Measurements from ENCODE around the gene FCN3. TPM values are rescaled to one million over a fixed set of nuclear protein-coding genes. Genes with fewer than 3 reads are reported as not detected.
A peak's percentile ranks its signal among the peaks of the same experiment; 100 is the strongest.

The FCN3 gene
- total and polyA plus RNA-seq, 2 donors (not counting 1 experiment from before 2014, with no cell fraction given): not detected

GRCh38 chr1:27403931-27404330 is 29.3 kb upstream of the FCN3 start:
- Histone ChIP-seq H3K9ac (ENCODE audit: insufficient read depth, low read length) (no peak overlapping the region), H3K9me3 (ENCODE audit: control insufficient read depth, insufficient read depth, low read depth, low read length) (no peaks in the 10 kb centered on the region), H3K27me3 (ENCODE audit: control insufficient read depth, insufficient read depth, low read length) (no peaks in the 10 kb centered on the region), H3K4me2 (ENCODE audit: extremely low read depth, insufficient read depth, low read length) (peak overlapping the region; percentile 18), H3K36me3 (ENCODE audit: control insufficient read depth, insufficient read depth, low read length) (peaks cover 9% of the 10 kb centered on the region), H3K27ac (ENCODE audit: insufficient read depth, low read length) (peak overlapping the region; percentile 61), H3K79me2 (ENCODE audit: control insufficient read depth, insufficient read depth, low read length) (no peaks in the 10 kb centered on the region), H3K4me3 (replicated peaks in 1 of 4; ENCODE audit: control extremely low read depth in 1 of 4, insufficient read depth in 1 of 4, low read depth in 3 of 4, low read length in 4 of 4) (no peak overlapping the region), H3K4me1 (ENCODE audit: control insufficient read depth, extremely low read depth, insufficient read depth, low read length) (peaks cover 31% of the 10 kb centered on the region), H4K20me1 (ENCODE audit: control insufficient read depth, extremely low read depth, insufficient read depth, low read length) (no peaks in the 10 kb centered on the region), H2AFZ (ENCODE audit: low read length) (no peak overlapping the region)
- DNase-seq (ENCODE audit: low read depth in 2 of 2): no peak
- no peak for TF ChIP-seq EZH2 (IDR thresholded peaks at IDR 0.05; ENCODE audit: low read length, missing control alignments)
- TF ChIP-seq, protein P1, sequence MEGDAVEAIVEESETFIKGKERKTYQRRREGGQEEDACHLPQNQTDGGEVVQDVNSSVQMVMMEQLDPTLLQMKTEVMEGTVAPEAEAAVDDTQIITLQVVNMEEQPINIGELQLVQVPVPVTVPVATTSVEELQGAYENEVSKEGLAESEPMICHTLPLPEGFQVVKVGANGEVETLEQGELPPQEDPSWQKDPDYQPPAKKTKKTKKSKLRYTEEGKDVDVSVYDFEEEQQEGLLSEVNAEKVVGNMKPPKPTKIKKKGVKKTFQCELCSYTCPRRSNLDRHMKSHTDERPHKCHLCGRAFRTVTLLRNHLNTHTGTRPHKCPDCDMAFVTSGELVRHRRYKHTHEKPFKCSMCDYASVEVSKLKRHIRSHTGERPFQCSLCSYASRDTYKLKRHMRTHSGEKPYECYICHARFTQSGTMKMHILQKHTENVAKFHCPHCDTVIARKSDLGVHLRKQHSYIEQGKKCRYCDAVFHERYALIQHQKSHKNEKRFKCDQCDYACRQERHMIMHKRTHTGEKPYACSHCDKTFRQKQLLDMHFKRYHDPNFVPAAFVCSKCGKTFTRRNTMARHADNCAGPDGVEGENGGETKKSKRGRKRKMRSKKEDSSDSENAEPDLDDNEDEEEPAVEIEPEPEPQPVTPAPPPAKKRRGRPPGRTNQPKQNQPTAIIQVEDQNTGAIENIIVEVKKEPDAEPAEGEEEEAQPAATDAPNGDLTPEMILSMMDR (conservative IDR thresholded peaks at IDR 0.05 in 1 of 2, IDR thresholded peaks at IDR 0.05 in 1 of 2; ENCODE audit: low read depth in 1 of 2, low read length in 2 of 2): no peak

DNA sequence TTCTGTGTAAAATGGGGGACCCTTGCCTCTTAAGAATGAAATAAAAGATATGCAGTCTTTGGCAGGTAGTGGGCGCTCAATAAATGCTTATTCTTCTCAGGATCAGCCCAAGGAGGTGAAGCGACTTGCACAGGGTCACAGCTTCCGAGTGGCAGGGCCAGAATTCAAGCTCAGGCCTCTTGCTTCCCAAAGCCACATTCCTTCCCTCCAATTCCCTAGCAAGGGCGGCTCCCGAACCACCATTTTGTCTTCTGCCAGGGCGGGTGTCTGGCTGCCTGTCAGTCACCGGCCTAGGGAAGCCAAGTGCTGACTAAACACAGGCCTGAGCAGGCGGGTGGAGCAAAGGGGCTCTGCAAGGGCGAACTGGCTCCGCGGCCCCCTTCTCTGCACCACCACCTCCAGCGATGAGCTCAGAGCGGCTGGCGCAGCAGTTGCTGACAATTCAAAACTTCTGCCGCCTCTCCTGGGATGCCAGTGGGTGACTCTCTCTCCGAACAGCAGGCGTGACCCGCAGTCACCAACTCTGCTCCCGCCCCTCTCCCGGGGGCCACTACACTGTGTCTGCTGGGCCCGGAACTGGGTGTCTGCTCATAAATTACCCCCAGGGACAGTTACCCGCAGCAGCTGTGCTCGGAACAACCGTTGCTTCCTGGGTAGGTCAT is 28.6 kb upstream of the FCN3 start:
- H3K4me2 ChIP-seq (ENCODE audit: extremely low read depth, insufficient read depth, low read length): peak overlapping the region; percentile 18
- DNase-seq (ENCODE audit: low read depth in 2 of 2): peak; percentile 48 to 83
- TF ChIP-seq EZH2 (IDR thresholded peaks at IDR 0.05; ENCODE audit: low read length, missing control alignments): no peak
- TF ChIP-seq, protein P1 (conservative IDR thresholded peaks at IDR 0.05 in 1 of 2, IDR thresholded peaks at IDR 0.05 in 1 of 2; ENCODE audit: low read depth in 1 of 2, low read length in 2 of 2): peak; percentile 21 to 39
- no peaks in the 10 kb centered on the region for H4K20me1 ChIP-seq (ENCODE audit: control insufficient read depth, extremely low read depth, insufficient read depth, low read length)
- peak overlapping the region; percentile 61 for H3K27ac ChIP-seq (ENCODE audit: insufficient read depth, low read length)
- no peaks in the 10 kb centered on the region for H3K9me3 ChIP-seq (ENCODE audit: control insufficient read depth, insufficient read depth, low read depth, low read length)
- no peak overlapping the region for H3K4me3 ChIP-seq (replicated peaks in 1 of 4; ENCODE audit: control extremely low read depth in 1 of 4, insufficient read depth in 1 of 4, low read depth in 3 of 4, low read length in 4 of 4)
- H3K9ac ChIP-seq (ENCODE audit: insufficient read depth, low read length): no peak overlapping the region
- H3K4me1 ChIP-seq (ENCODE audit: control insufficient read depth, extremely low read depth, insufficient read depth, low read length): peaks cover 31% of the 10 kb centered on the region
- no peaks in the 10 kb centered on the region for H3K27me3 ChIP-seq (ENCODE audit: control insufficient read depth, insufficient read depth, low read length)
- peaks cover 7% of the 10 kb centered on the region for H3K36me3 ChIP-seq (ENCODE audit: control insufficient read depth, insufficient read depth, low read length)
- H2AFZ ChIP-seq (ENCODE audit: low read length): no peak overlapping the region
- no peaks in the 10 kb centered on the region for H3K79me2 ChIP-seq (ENCODE audit: control insufficient read depth, insufficient read depth, low read length)

GRCh38 chr1:27402349-27402754 is 27.7 kb upstream of the FCN3 start:
- H3K4me2 ChIP-seq (ENCODE audit: extremely low read depth, insufficient read depth, low read length): no peak overlapping the region

More at GRCh38 chr1:27402349-27402754, 27.7 kb upstream of the FCN3 start:
- no peaks in the 10 kb centered on the region for H3K79me2 ChIP-seq (ENCODE audit: control insufficient read depth, insufficient read depth, low read length)
- peaks cover 4% of the 10 kb centered on the region for H3K36me3 ChIP-seq (ENCODE audit: control insufficient read depth, insufficient read depth, low read length)
- H4K20me1 ChIP-seq (ENCODE audit: control insufficient read depth, extremely low read depth, insufficient read depth, low read length): no peaks in the 10 kb centered on the region
- H3K4me1 ChIP-seq (ENCODE audit: control insufficient read depth, extremely low read depth, insufficient read depth, low read length): peaks cover 31% of the 10 kb centered on the region
- no peak overlapping the region for H3K9ac ChIP-seq (ENCODE audit: insufficient read depth, low read length)
- TF ChIP-seq, protein P1 (conservative IDR thresholded peaks at IDR 0.05 in 1 of 2, IDR thresholded peaks at IDR 0.05 in 1 of 2; ENCODE audit: low read depth in 1 of 2, low read length in 2 of 2): peak; percentile 49 to 54
- TF ChIP-seq EZH2 (IDR thresholded peaks at IDR 0.05; ENCODE audit: low read length, missing control alignments): no peak
- no peak overlapping the region for H3K4me3 ChIP-seq (replicated peaks in 1 of 4; ENCODE audit: control extremely low read depth in 1 of 4, insufficient read depth in 1 of 4, low read depth in 3 of 4, low read length in 4 of 4)
- peak; percentile 61 to 66 for DNase-seq (ENCODE audit: low read depth in 2 of 2)
- H2AFZ ChIP-seq (ENCODE audit: low read length): no peak overlapping the region
- H3K9me3 ChIP-seq (ENCODE audit: control insufficient read depth, insufficient read depth, low read depth, low read length): no peaks in the 10 kb centered on the region
- H3K27me3 ChIP-seq (ENCODE audit: control insufficient read depth, insufficient read depth, low read length): no peaks in the 10 kb centered on the region
- no peak overlapping the region for H3K27ac ChIP-seq (ENCODE audit: insufficient read depth, low read length)

Measured in fibroblast of lung (primary cell).